Measurements from ENCODE around the gene DAP. TPM values are rescaled to one million over a fixed set of nuclear protein-coding genes. Genes with fewer than 3 reads are reported as not detected.
A peak's percentile ranks its signal among the peaks of the same experiment; 100 is the strongest.
"Not testable (repeated sequence)": the region's sequence is repeated elsewhere in the genome, so short reads cannot be mapped to it uniquely, and the experiment has no call there.

The DAP gene
- total RNA-seq, 1 donor from 2014 or later, result 178 TPM

DNA sequence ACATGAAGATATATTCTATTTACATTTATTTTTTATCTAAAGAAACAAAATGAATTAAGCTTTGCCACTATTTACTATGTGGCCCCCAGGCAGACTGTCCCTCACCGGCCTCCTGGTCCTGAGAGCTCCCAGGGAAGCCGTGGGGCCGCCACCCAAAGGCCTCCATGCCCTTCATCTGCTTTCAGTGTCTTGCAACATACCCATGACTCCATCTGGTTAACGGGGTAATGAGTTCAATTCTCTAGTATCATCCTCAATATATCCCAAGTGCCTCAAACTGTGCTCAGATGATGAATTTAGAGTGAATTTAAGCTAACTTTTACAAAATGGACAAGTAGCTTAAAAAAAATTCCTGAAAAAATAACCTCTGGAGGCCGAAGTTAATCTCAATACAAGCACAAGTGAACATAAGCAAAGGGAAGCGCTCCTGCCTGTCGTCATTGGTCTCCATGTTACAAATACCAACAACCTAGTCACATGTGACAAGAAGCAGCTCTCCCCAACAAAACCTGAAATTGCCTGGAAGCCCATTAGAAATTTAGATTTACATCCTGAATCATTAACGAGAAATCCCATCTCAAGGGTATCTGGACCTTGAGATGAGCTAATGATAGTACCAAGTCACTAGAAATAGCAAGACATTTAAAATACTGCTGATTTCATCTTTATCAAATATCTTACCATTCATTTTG, 26.1 kb downstream of the DAP start:
- no peak for DNase-seq (ENCODE audit: low spot score)

DNA sequence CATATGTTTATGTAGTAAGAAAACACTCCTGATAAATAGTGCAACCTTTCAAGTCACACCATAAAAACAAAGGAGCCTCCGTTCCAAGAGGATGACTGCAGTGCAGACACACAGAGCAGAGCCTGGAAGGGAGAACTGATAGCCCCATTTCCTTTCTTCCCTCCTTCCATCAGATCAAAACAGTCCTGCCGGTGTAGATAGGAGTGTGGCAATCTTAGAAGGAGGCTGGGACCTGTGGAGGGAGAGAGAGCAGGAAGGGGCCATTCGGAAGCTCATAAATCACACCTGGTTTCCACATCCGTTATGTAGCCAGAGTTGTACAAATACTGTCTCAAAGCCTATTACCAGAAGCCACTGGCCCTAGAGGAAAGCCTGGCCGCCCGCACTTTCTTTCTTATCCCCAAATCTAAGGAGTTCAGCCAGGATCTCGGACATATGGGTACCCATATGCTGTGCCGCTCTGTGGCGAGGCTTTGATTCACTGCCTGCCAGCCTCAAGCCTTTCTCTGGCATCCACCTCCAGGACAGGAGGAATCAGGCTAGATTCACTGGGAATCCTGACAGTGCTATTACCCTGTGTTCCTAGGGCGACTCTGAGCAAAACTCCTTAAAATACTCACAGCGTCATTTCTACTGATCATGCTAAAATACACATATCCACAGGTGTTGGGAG, 26.9 kb downstream of the DAP start:
- no peak for DNase-seq (ENCODE audit: low spot score)

DNA sequence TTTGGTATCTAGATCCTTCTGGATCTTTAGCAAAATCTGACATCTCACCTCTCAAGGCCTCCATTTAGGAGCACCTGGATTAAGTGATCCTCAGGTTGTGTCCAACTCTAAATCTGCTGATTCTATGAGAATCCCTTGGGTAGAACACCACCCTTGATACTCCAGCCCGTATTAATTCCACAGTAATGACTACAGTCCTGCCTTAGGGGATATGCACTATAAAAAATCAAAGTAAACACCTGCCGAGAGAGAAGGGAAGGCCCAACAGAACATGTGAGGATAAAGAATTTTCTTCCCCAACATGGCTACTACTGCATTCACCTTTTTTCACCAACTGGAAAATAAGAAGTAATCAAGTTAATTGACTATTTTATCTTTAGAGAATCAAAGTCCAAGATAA, 27.6 kb downstream of the DAP start:
- no peak for DNase-seq (ENCODE audit: low spot score)

DNA sequence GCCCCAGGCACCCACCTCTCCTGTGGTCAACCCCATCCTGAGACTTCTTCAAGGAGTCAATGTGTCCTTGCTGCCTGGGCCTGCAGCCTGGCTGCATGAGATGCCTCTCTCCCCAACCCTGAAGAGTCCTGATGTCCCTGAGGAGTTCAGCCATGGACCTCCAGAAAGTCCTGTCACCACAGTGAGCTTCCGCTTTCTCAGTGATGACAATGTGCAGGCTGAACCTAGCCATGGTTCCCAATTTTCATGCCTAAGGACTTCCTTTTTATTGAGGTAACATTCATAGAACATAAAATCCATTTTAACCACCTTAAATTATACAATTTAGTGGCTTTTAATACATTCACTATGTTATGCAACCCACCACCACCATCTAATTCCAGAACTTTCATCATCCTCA, 29.1 kb downstream of the DAP start:
- no peak for DNase-seq (ENCODE audit: low spot score)

DNA sequence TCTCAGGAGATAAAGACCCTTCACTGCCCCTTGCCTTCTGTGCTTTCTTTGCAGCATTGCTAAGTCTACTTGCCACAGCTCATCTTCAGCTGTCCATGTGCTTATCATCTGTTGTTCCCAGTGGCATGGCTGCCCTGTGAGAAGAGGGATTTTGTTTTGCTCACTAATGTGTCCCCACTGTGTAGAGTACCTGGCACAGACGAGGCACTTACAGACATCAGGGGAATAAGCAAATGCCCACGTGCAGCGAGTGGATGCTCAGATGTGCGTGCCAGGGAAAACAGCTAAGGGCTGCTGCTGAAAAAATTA, 31.0 kb downstream of the DAP start:
- no peak for DNase-seq (ENCODE audit: low spot score)

DNA sequence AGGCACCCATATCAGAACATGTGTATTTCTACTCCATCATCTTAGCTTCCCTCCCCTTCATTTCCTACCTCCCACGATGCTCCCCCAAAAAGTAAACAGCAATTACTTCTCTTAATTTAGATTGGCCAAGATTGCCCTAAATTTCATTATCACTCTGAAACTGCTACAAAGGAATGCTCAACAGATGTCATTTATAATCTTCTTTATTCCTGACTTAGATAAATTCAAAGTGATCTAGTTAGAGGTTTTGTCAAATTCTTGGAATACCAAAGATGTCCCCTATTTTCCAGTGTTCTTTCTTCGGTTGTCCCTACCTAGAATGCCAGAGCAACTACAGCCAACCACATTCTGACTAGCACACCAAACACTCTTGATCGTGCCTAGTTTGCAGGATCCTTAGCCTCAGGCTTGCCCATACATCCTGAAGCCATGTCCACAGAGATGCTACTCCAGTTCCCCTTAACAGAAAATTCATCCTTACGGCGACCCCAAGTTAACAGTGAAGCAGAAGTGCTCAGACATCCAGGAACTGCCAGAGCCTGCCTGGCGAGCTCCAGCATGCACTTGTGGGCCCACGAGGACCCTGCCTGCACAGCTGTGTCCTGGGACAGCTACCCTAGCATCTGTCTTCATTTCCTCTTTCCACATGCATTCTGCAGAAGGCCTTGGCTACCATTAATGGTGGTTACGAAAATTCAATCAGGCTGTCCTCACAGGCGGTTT, 31.6 kb downstream of the DAP start:
- DNase-seq (ENCODE audit: low spot score), result no peak

DNA sequence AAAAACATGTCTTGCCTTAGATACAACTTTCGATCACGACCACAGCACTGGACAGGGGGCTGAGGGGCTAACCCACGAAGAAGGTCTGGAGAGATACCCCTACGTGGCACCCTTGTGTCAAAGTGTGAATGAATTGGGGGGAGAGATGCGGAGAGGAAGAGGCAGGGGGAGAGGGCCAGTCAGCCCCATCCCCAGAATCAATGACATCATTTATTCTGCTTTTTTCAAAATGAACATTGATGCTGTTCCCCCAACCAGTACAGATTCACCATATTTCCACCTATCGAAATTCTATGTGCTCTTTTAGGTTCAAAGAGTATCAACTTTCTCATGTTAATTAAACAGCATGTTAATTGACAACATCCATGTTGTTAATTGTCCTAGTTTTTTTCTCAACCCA, 32.4 kb downstream of the DAP start:
- DNase-seq (ENCODE audit: low spot score), result no peak

DNA sequence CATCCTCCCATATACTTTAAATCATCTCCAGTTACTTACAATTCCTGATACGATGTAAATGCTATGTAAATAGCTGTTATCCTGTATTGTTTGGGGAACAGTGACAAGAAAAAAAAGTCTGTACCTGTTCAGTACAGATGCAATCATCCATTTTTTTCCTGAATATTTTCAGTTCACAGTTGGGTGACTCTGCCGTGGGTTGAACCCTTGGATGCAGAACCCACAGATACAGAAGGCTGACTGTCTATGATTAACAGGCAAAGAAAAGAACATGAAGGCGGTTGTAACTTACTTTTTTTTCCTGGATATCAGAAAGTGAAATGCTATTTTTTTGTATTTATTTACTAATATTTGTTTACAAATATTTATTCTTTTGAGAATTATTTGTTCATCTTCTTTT, 33.2 kb downstream of the DAP start:
- DNase-seq (ENCODE audit: low spot score), result no peak

DNA sequence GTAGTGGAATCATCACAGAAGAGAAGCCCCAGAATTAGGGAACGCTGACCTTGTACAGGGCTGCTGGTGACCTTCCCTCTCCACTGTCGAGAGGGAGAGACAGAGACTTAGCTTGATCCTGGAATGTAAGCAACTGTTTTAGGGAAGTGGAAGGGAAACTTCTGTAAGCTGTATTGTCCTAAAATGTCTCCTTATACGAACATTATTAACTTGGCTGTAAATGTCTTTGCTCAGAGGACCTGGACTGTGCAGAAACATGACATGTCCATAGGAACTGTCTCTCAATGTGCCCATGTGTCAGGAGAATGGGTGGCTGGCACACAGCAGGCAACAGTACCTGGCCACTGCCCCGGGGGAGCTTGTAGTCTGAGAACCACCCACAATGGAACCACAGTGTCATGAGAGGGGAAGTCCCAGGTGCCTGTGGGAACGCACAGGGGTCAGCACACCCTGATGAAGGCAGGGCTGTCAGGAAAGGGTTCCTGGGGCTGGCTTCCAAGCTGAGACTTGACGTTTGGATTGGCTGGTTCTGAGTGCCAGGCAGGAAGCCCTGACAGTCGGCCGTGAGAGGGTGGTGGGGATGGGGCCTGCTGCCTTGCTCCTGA, 34.0 kb downstream of the DAP start:
- DNase-seq (ENCODE audit: low spot score), result no peak

DNA sequence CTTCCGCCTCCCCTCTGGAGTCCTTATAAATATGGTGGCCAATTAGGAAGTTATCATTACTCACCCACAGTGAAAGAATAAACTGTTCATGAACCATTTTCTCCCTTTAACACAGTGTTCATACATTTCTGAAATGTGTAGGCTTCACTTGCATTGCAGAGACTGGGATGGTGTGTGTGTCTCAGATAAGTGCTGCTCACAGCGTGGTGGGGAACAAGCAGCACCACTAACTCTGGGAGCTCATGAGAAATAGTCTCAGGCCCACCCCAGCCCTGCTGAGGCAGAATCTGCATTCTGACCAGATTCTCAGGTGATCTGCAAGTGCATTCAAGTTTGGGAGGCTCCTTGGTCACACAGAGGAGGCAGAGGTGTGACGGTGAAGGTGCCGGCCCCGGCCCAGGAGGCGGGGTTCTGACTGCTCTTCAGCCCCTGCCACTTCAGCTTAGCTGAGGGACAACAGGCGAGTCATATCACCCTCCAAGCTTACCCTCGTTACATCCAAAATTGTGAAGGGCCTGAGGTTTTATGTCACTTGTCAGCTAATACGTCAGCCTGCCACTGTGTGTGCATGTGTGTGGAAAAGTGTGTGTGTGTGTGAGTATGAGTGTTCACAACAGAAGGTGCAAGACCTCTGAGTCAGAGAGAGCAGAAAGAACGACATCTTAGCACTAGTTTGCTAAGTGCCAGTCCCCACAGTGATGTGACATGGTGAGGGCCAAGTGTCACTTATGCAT, 34.7 kb downstream of the DAP start:
- DNase-seq (ENCODE audit: low spot score), result no peak

DNA sequence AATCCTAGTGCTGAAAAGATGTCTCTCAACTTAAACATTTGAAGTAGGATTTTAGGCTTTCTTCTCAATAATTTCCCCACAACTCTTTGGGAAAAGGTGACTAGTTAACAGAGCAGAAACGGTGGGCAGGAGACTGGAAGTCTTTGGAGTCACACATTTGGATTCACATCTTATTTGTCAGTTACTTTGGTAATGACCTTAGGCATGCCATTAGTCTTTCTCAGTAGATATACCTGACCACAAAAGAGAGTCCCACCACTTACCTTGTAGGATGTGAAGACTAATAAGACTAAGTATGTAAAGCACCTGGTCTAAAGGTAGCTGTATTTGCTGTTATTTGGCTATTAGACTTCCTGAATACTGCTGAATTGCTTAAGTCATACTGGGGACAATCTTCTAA, 35.4 kb downstream of the DAP start:
- no peak for DNase-seq (ENCODE audit: low spot score)

DNA sequence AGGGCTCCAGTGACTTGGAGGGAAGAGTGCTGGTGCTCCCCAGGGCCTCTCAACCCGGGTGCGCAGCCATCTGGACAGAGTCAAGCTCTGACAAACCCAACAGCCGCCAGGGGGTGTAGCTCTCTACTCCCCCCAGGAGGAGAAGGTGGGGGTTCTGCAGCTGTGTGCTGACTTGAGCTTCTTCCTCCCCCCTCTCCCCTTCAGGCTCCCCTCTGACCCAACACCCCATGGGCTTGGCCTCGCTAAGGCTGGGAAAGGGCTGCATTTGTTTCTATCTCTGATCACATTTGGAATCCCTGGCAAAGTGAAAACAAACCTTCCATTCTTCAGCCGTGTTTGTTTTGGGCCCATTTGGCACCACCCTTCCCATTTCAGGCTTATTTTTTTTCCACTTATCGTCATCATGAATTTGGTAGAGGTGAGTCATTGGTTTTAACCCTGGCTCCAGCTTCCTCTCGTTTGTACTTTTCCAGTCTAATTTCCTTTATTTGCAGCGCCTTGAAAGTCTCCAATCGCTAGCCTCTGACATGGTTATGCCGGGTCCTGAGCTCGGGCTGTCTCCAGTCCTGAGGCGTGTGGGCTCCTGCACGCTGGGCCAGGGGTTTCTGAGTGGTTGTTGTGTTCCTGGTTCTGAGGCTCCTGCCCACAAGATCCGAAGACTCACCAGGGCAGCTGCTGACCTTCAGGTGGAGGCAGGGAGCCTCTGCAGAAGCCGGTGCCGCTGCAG, 36.1 kb downstream of the DAP start:
- DNase-seq (ENCODE audit: low spot score), result peak; percentile 26

DNA sequence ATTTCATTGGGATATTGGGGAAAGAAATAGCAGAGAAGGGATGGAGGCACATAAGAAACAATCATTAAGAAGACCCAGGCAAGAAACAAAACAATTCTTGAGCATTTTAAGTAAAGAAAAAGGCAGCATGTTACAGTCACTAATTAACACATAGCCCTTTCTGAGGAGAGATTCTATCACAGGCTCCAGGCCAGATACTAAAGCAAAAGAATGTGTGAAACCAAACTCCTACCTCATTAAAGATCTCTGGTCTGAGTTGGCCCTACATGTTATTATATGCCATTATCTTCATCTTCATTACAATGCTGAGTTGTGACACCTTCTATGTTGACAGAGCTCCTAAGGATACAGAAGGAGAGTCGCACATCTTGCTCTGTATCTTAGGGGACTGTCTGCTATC, 37.5 kb downstream of the DAP start:
- no peak for DNase-seq (ENCODE audit: low spot score)

DNA sequence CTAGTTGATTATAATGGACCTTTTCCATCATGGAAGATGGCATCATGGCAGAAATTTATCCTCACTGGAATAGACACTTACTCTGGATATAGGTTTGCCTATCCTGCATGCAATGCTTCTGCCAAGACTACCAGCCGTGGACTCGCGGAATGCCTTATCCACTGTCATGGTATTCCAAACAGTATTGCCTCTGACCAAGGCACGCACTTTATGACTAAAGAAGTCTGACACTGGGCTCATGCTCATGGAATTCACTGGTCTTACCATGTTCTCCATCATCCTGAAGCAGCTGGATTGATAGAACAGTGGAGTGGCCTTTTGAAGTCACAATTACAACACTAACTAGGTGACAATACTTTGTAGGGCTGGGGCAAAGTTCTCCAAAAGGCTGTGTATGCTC, 40.3 kb downstream of the DAP start:
- not testable (repeated sequence) for DNase-seq (ENCODE audit: low spot score)

DNA sequence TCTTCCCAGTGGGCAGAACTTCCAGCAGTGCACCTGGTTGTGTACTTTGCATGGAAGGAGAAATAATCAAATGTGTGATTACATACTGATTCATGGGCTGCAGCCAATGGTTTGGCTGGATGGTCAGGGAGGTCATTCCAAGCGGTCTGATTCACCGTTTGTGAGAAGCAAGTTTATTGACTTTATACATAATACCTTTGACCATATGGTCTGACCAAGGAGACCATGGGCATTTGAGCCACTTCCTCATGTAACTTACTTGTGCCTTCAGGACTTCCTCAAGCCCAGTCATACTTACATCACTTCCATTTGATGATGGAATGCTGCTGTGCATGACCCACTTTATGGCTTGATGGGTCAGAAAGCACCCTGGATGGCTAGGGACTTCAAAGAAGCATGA, 41.1 kb downstream of the DAP start:
- DNase-seq (ENCODE audit: low spot score), result peak; percentile 38

DNA sequence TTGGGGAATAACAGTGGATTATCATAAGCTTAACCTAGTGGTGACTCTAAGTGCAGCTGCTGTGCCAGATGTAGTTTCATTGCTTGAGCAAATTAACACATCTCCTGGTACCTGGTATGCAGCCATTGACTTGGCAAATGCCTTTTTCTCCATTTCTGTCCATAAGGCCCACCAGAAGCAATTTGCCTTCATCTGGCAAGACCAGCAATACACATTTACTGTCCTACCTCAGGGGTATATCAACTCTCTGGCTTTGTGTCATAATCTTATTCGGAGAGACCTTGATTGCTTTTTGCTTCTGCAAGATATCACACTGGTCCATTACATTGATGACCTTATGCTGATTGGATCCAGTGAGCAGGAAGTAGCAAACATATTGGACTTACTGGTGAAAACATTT, 42.4 kb downstream of the DAP start:
- not testable (repeated sequence) for DNase-seq (ENCODE audit: low spot score)

DNA sequence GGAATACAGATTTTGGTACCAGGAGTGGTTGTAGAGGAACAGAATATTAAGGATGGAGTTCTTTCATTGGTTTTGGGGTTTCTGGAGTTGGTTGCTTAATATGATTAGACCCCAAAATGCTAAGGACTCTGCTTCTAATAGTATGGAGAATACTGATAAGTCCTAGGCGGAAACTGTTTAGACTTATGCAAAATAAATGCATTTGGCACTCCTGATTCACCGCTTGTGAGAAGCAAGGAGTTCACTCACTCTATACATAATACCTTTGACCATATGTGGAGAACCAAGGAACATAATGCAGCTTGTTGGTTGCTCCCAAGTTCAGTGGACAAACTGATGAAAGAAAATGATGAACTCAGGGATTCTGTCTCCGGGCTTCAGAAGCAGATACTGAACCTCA, 44.2 kb downstream of the DAP start:
- not testable (repeated sequence) for DNase-seq (ENCODE audit: low spot score)

DNA sequence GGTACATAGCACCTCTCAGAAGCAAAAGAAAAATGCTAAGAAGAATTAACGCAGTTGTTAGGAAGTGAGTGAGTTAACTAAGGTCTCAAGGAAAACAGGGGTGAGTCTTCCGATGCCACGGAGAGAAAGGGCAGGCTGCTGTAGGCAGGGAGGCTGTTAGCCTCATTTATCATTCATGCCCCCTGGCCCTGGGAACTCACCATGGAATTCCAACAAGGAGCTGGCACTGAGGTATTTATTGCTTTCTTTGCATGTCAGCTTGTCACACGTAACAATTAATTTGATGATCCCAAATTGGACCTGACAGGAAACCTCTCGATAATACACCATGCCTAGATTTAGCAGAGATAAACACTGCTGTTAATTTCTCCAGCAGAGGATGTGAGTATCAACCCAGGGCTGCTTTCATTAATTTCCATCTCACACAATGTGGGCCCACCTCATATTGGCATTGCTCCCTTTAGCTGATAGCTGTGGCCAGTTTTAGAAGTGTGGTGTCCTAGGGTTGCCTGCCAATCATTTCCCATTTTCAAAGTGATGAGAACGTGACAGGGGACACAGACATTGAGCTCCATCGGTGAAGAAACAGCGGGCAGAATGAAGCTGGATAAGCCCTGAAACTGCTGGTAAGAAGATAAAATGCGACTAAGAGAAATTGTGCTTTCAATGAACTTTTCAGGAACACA, 45.3 kb downstream of the DAP start:
- no peak for DNase-seq (ENCODE audit: low spot score)

DNA sequence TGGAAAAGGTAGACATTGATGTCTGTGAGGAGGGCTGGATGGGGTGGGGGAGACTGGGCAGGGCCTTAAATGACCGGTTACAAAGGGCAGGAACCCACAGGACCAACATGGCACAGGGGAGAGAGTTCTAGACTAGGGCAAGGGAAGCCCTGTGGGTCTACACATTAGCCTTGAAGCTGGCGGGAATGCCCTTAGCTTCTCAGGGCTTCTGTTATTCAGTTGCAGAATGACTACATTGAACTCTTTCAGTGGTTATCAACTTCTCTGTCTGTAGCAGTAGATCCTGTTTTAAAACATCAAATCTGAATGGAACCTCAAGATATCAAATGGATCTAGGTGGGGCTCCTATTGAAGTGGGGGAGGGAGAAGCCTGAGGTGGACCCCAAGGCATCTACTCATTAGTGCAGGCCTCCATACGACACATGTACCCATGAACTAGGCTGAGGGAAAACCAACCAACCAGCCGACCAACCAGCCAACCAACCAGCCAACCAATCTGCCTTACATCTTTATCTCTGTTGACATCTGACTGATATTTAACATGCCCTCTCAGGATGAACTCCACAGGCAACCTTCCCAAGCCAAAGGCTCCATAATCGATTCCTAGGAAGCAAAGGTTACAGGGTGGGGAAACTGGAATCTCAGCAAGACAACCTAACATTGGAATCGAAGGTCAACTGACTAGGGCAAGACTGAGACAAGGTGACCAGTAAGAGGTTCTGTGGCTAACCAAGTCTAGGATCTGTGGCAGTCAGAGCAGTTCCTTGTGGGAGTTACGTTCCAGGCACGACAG, 48.3 kb downstream of the DAP start:
- DNase-seq (ENCODE audit: low spot score), result peak; percentile 40

DNA sequence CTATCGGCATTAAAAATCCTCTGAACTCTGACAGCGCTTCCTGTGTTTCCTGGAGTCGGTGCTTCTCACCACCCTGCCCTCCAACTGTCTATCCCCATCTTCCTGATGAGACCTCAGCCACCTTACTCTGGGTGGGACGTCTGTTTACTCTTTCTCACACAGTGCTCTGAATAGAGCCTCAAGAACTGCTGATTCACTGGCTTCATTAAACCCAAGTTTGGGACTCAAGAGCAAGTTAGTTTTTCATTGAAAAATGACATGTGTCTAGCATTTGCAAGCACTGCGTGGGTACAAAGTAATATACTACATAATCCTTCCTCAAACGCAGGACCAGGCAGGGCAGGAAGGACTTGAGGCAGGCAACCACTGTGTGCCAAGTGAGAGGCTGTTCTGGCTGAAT, 49.5 kb downstream of the DAP start:
- DNase-seq (ENCODE audit: low spot score), result no peak

Measured in mucosa of gallbladder (tissue), 1 donor.